ENCODE measurements around the gene RBM5.

Gene RBM5

GRCh38 chr3:50163572-50164455 is 75.1 kb downstream of the RBM5 start:
- DNase-seq: no peak

GRCh38 chr3:50164481-50164880 is 75.8 kb downstream of the RBM5 start:
- DNase-seq: no peak

- DNase-seq: no peak
These were observed 76.5 kb downstream of the RBM5 start for GRCh38 chr3:50164984-50165909.

GRCh38 chr3:50165910-50166538 is 77.3 kb downstream of the RBM5 start:
- no peak for DNase-seq

GRCh38 chr3:50166620-50167019 is 77.9 kb downstream of the RBM5 start:
- no peak for DNase-seq

- DNase-seq: no peak
These were observed 78.5 kb downstream of the RBM5 start for GRCh38 chr3:50167069-50167840.

- DNase-seq: no peak
These were observed 79.1 kb downstream of the RBM5 start for GRCh38 chr3:50167841-50168209.

- DNase-seq: no peak
These were observed 79.7 kb downstream of the RBM5 start for GRCh38 chr3:50168388-50168787.
